ENCODE results near the gene CLDN22. TPM values are rescaled to one million over a fixed set of nuclear protein-coding genes. Genes with fewer than 3 reads are reported as not detected.
A peak's percentile ranks its signal among the peaks of the same experiment; 100 is the strongest.

Gene CLDN22
- not detected in 2 replicates for total RNA-seq (2014; rRNA removed; shearing (Covaris generic))
- polyA plus RNA-seq (2015; cell fraction: cytosol; rRNA removed), result not detected in 2 replicates
- polyA plus RNA-seq (2015; cell fraction: nucleus; rRNA removed), result not detected in 2 replicates

DNA sequence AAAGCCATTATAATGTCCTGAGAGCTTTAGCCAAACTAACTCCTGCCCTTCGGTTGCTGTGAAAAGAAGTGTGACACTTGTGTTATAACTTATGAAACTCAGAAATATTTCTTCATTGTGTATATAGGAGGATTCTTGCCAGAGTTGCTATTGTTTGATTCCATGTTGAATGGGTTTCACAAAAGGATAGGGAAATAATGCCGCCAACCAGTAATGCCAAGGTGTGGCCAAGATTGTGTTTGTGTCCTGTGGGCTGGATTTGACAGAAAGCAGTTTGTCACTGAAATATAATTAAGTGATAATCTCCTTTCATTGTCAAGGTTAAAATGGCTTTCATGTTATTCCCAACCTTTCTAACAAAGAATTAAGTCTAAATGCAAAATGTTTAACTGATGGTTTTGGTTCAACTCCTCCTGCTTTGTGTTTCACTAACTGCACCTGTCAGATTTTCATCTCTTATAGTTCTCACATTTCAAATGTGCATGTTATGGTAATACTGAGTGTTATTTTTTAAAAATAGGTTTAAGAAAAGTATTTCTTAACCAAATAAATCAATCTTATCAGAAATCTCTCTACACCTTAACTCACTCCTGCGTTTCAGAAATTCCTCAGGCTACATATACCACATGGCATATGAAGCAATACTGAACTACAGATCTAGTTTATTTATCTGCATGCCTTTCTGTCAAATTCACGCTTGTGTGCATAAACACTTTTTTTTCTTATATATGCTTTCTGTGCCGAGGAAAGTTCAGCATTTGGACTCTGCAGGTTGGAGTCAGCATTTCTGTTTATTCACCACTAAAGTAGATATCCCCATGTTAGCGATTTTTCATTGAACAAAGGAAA, at the start of gene CLDN22:
CLDN22 (minus strand) TSS at position 66 of the 849 bp plus-strand sequence; CDS start at position 8, 58 bp downstream.
- DNase-seq (ENCODE audit: low read depth), result no peak

DNA sequence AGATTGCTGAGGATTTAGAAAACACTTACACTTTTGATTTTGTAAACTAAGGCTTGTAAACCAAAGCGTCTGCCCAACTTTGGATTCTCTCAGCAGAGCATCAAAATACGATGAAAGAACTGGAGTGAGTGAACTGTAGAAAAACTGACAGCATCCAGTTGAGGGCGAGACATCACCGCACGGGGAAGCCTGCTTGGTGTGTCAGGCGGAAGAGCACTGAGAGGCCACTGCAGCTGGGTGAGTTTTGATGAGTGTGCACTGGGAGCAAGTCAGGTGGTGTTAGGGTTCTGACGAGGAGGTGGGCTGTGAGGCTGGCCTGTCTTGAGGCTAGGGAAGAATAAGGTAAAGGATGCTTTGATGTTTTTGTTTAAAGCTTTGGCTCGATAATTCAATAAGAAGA, 49.0 kb upstream of the CLDN22 start:
- no peak for DNase-seq (ENCODE audit: low read depth)

DNA sequence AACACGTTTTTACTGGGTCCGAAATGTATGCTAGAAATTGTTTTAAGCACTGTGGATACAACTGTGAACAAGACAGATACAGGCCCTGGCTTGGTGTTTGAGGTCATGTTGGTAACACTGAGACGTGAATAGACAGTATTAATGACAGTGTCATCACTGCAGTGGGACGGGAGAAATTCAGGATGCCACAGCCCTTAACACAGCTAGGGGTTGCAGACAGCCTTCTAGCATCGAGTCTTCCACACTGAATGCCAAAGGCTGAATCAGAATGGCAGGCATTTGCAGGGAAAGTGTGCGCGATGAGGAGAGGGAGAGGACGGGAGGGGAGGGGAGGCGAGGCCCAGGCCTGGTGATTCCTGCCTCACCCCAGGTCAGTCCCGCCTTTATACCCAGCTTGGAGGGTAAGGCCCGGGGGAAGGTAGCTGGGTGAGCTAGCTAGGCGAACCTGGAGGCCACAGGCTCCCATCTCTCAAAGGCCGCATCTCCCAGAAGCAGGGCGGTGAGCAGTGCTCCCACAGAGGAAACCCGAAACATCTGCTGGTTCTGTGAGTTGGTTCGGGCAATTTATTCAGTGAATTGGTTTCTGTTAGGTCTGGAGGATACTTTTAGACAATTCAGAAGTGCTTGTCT, 46.2 kb upstream of the CLDN22 start:
- DNase-seq (ENCODE audit: low read depth), result no peak

DNA sequence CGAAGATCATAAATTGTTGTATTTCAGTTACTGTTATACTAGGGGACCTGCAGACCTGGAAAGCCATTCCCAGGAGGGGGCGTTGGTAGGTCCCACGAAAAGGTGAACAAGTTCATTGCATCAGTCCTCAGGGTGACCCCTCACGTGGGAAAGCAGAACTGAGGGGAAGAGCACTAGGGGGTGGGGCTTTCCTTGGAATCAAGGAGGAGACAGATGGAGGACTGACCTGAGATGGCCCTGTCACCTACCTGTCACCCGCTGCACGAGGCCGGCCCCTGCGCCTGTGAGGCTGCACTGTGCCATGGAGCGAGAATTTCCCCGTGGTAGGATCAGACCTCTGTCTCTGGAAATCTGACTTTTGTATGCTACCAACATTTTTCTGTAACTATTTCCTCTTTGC, 43.9 kb upstream of the CLDN22 start:
- no peak for DNase-seq (ENCODE audit: low read depth)

DNA sequence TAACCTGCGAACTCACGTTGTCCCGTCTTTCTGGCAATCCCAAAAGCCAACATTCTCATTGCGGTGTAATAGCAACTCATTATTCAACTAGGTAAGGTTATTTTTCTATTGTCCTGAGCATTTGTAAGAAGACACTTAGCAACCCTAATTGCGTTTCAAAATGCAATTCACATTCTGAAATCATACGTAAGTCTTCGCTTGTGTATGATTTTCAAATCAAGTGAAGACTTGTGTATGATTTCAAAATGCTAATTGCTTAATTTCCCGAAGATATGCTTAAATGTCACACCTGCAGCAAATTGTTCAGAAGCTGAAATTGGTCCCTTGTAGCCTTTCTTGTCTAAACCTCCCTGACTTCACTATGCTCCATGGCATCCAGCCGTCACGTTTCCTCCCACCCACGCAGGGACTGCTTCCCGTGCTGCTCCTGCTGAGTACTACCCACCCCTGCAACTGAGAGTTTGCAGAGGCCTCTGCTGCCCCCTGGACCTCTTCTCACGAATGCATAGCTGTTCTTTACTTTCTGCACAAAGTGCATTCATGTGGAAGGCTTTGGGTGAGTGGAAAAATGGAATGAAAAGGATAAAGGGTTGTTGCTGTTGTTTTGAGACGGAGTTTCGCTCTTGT, 43.0 kb upstream of the CLDN22 start:
- no peak for DNase-seq (ENCODE audit: low read depth)

DNA sequence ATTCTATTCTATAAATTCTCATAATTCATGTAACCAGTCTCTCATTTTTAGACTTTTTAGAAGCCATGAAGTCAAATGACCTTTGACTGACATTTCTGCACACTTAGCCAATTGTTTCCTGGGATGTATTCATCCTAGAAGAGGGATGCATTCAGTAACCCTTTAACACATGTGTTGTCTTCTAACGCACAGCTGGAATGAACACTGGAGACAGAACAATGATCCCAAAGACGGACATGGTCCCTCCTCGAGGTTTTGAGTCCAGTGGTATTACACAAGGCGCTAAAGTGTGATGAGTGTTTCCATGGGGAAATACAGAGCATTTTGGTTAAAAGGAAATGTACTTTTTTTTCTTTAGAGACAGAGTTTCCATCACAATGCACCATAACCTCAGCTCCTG, 42.0 kb upstream of the CLDN22 start:
- no peak for DNase-seq (ENCODE audit: low read depth)

DNA sequence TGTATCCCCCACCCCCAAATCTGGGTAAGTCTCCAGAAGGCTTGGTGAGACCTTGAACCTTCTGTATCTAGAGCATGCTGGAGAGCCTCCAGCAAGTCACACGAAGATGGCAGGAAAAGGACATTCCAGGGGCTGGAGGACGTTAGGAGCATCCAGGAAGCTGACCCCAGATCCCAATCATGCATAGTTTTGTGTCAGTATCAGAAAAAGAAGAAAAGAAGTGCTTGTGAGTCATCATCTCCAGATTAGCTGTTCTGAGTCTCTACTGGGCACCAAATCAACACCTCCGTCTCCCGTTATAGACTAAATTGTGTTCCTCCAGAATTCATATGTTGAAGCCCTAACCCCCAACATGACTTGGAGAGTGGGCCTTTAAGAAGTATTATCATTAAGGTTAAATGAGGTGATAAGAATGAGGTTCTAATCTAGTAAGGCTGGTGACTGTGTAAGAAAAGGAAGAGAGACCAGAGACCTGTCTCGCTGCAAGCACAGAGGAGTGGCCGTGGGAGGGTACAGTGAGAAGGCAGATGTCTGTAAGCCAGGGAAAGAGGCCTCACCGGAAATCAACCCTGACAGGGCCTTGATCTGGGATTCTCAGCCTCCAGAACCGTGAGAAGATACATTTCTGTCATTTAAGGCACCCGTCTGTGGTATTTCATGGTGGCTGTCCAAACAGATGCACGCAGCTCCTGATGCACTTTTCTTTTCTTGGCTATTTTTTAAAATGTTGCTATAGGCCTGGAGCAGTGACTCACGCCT, 40.3 kb upstream of the CLDN22 start:
- DNase-seq (ENCODE audit: low read depth), result peak; percentile 46

DNA sequence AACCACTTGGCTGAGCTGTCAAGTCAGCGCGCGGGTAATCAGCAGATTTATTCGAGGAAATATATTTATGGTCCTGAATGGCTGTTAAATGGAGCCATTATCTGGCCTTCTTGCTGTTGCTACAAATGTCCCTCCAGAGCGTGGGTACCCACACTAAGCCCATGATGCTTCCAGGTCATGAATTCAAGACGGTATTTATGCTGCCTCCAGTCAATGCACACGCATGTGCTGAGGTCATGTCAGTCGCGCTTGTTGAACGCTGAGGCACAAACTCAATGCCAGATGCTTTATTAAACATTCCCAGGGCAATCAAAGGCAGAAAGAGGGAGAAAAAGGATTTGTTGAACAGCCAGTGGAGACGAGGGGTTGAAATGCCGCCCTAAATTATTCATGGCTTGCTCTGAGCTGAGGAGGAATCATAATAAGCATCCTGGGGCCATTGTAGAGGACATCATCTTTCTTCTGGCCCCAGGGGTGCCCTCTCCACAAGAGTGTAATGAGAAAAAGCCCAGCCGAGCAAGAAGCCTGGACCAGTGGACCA, 38.2 kb upstream of the CLDN22 start:
- no peak for DNase-seq (ENCODE audit: low read depth)

DNA sequence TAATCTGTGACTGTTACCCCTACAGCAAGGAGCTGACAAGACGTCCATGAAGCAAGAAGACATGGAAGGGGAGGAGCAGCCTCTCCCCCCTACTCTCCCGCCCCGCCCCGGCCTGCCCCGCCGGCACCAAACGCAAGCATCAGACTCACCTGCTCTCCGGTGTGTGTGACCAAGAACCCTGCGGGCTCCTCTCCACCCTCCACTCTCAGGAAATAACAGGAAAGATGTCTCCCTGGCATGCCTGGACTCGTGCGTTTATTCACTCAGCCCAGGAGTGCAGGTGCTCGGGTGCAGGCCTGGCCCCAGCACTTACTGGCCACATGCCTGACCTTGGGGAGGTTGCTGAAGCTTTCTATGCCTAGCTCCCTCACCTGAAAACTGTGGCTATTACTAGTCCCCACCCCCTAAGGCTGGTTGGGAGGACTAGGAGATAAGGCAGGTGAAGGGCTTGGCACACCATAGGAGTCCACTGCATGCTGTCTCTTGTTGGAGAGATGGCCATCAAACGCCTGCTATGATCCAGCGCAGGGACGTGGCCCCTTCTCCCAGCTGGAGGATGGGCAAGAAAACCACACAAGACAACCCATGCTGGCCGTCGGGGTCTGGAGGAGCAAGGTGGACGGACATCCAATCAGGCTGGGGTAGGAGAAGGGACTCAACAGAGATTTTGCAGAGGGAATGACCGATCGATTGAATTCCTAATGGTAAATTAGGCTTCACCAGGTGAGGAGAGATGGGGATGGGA, 37.0 kb upstream of the CLDN22 start:
- no peak for DNase-seq (ENCODE audit: low read depth)

DNA sequence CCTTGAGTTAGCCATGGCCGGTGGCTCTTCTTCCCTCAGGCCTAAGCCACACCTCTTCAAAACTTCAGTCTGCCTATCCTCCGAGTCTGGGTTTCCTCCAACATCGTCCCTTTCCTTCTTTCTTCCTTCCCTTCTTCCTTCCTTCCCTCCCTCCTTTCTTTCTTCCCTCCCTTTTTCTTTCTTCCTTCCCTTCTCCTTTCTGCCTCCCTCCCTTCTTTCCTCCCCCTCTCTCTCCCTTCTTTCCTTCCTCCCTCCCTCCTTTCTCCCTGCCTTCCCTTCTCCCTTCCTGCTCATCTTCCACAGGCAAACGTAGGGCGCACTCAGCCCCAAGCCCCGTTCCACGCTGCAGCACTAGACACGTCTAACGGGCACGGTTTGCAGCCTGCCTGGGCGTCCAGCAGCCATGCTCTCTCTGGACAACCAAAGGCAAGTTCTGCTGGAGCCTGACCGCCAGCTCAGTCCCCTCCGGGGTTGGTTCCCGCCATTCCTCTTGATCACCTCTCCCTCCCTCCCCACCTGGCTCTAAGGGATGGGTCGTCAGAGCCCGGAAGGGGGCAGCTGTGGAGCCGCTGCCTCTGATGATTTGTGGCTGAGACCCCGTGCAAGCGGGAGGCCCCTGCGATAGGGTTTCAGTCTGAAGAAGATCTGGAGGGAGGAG, 36.2 kb upstream of the CLDN22 start:
- no peak for DNase-seq (ENCODE audit: low read depth)

DNA sequence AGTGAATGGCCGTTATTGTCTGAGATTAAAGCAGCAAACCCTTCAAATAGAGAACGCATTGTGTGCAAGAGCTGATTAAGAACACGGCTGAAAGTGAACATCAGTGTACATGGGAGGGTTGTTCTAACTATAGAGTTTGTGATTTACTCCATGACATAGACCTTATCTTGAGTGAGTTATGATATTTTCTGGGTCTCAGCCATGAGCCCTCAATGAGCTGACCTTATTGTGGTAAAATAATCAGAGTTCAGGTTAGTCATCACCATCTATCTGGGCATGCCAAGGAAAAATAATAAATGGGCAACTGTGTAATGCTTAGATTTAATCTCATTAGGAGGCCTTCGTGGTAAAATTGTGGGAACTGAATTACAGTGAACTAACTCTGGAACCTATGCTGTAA, 35.3 kb upstream of the CLDN22 start:
- peak; percentile 78 for DNase-seq (ENCODE audit: low read depth)

DNA sequence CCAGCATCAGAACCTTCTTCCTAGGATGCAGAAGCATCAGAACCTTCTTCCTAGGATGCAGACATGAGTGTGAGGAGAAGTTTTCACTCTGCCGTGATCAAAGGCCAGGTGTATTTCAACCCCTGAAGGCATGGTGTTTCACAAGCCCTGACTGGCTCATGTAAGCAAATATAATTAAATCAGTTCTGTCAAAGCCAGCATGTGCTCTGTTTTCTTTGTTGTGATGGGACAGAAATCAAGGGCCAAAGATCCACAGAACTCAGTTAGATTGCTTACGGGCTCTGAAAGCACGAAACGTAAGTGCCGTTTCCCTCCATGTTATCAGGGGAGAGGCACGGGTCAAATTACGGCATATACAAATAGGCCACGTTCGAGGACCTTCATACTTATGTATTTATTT, 34.1 kb upstream of the CLDN22 start:
- no peak for DNase-seq (ENCODE audit: low read depth)

DNA sequence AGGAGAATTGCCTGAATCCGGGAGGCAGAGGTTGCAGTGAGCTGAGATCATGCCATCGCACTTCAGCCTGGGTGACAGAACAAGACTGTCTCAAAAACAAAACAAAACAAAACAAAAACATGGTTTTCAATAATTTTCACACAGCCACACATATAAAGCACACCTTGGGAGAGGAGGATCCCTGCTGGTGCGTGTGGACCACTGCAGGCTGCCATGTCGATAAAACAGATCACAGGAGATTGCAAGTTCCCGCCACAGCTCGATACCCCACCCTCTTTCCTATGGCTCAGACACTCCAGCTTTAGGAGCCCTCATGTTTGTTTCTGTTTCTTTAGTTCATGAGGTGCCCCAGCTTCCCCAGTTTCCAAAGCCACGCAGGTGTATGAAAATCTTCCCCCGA, 33.5 kb upstream of the CLDN22 start:
- no peak for DNase-seq (ENCODE audit: low read depth)

DNA sequence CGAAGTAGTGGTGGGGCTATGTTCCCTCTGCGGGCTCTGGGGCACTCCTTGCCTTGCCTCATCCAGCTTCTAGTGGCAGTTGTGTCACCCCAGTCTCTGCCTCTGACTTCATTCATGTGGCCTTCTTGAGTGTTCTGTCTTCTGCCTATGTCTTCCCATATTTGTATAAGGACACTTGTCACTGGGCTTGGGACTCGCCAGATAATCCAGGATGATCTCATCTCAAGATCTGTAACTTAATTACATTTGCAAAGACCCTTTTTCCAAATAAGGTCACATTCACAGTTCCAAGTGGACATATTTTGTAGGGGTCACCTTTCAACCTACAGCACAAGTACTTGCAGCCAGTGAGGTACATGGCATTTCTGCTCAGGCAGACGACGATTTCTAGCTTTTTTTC, 32.5 kb upstream of the CLDN22 start:
- no peak for DNase-seq (ENCODE audit: low read depth)

DNA sequence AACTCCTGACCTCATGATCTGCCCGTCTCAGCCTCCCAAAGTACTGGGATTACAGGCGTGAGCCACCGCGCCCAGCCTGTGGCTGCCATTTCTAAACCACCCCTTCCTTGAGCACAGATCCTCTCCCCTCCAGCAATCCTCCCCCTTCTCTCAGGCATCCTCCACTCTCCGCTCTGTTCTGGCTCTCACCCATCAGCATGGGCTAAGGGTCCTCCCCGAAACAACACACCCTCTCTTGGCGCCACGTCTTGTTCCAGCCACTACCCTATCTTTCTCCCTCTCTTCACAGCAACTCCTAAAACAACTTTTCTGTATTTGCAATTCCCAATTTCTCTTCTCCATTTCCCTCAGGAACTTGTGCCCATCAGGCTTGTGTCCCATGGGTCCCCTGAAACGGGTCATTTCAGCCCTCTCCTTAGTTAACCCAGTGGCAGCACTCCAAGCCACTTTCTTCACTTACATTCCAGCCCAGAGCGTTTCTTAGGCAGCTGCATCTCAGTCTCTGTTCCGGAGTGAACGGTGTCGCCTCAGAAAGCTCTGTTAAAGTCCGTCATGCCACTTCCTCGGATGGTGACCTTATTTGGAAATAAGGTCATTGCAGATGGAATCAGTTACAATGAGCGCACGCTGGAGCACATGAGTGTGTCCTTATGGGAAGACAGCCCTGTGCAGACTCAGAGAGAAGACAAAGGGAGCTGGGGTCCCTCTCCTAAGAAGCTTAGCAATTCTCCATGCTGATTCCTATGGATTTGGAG, 30.4 kb upstream of the CLDN22 start:
- DNase-seq (ENCODE audit: low read depth), result no peak

DNA sequence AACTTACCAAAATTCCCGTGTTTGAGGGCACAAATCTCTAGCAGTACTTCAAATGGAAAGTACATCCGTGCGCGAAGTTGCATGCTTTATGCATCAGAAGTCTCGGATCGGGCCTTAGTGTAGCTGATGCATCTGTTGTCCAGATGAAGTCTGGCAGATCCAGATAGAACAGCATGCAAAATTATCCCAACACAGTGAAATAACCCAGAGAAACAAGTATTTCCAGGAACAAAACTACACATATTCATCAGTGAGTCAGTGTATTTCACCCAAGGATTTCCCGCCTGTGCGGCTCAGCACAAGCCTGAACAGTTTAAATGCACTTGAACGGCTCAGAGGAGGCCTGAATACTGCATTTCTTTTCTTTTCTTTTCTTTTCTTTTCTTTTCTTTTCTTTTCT, 29.6 kb upstream of the CLDN22 start:
- no peak for DNase-seq (ENCODE audit: low read depth)

DNA sequence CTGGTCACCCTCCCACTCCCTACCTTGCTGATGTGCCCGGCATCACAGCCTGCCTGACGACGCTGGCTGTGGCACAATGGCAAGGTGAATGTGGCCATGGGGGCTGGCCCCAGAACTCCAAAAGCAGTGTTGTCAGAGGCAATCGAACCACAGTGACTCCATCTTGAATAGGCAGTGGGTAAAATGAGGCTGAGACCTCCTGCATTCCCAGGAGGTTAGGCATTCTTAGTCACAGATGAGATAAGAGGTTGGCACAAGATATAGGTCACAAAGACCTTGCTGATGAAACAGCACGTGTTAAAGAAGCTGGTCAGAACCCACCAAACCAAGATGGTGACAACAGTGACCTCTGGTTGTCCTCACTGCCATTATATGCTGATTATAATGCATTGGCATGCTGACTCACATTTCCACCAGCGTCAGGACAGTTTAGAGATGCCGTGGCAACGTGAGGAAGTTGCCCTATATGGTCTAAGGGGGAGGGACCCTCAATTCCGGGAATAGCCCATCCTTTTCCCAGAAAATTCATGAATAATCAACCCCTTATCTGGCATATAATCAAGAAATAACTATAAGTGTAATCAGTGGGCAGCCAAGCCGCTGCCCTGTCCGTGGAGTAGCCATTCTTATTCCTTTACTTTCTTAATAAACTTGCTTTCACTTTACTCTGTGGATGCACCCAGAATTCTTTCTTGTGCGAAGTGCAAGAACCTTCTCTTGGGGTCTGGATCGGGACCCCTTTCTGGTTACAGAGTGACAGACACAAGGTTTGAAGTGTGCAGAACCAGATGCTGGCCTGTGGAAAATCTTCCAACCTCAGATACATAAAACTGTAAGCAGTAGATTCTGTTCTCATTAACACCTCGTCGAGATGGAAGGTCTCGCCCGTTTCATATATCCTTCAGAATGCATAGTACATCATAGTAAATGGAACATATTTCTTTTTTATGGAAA, 28.9 kb upstream of the CLDN22 start:
- DNase-seq (ENCODE audit: low read depth), result peak; percentile 89

DNA sequence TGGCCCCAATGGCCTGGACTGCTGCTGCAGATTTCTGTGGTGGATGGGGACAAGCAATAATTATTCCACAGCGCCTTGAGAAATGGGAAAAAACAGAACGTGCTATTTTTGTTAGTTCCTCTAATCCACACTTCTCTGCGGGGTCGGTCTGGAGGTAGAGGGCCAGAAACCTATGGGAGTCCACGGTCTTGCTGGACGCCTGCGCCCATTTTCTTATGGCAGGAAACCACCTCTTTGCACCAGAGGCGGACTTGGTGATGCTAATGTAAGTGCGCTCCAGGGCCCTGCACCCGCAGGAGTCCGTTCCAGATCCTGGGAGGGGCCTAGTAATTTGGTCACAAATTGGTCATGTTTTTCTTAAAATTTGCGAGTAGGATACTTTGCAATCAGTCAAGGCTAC, 28.1 kb upstream of the CLDN22 start:
- DNase-seq (ENCODE audit: low read depth), result no peak

Measured in HT1080 (cell line).